ENCODE measurements around the gene ASTN2. TPM values are rescaled to one million over a fixed set of nuclear protein-coding genes. Genes with fewer than 3 reads are reported as not detected.

ASTN2 gene
- total RNA-seq, 4 donors from 2014 or later, result 3.0 to 7.0 (median 5.2) TPM

GRCh38 chr9:116904165-116904564 is 510.7 kb downstream of the ASTN2 start:
- no peak overlapping the region for H3K4me3 ChIP-seq
- TF ChIP-seq CTCF (IDR thresholded peaks at IDR 0.05) (no peak), POLR2AphosphoS5 (IDR thresholded peaks at IDR 0.05) (no peak), EP300 (IDR thresholded peaks at IDR 0.05; ENCODE audit: low read depth) (no peak), POLR2A (IDR thresholded peaks at IDR 0.05) (no peak)
- H3K27ac ChIP-seq, result no peak overlapping the region
- no peaks in the 10 kb centered on the region for H3K27me3 ChIP-seq
- no peaks in the 10 kb centered on the region for H3K36me3 ChIP-seq
- H3K4me1 ChIP-seq, result no peaks in the 10 kb centered on the region
- intact Hi-C loops (cut with DNase I; ENCODE audit: low total_unique reads) (no loop called here), in situ Hi-C loops (cut with MboI; ENCODE audit: low pct_ligation_motif_present in 1 of 4, low pct_unique_long_range_greater_than_20kb in 1 of 4, low sequenced_read_pairs in 3 of 4) (no loop called here)
- DNase-seq, result no peak
- H3K9me3 ChIP-seq, result no peaks in the 10 kb centered on the region
- 58% methylated on average over 3 of the region's 3 CpGs; no CpG with 5 or more reads in 1 of the 2 donors for WGBS, 2 donors (ENCODE audit: low coverage in 1 of 2)

DNA sequence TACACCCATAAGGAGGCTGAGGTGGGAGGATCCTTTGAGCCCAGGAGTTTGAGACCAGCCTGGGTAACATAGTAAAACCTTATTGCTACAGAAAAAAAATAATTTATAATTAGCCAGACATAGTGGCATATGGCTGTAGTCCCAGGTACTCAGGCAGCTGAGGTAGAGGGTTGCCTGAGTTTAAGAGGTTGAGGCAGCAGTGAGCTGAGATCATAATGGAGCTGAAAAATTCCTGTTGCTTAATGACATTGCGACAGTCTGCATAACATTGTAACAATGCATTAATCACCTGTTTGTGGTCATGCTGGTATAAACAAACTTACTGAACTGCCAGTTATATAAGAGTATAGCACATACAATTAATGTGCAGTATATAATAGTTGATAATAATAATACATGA is 513.6 kb downstream of the ASTN2 start:
- WGBS, 2 donors (ENCODE audit: low coverage in 1 of 2), result 43 to 50% methylated on average over 1 of the region's 1 CpG
- intact Hi-C loops (cut with DNase I; ENCODE audit: low total_unique reads), result no loop called here
- H3K4me1 ChIP-seq, result no peaks in the 10 kb centered on the region
- no peak overlapping the region for H3K4me3 ChIP-seq
- in situ Hi-C loops (cut with MboI; ENCODE audit: low pct_ligation_motif_present in 1 of 4, low pct_unique_long_range_greater_than_20kb in 1 of 4, low sequenced_read_pairs in 3 of 4), result no loop called here
- H3K27me3 ChIP-seq, result no peaks in the 10 kb centered on the region
- no peaks in the 10 kb centered on the region for H3K9me3 ChIP-seq
- H3K27ac ChIP-seq, result no peak overlapping the region
- no peak for DNase-seq
- H3K36me3 ChIP-seq, result no peaks in the 10 kb centered on the region
- TF ChIP-seq POLR2AphosphoS5 (IDR thresholded peaks at IDR 0.05), result no peak
- TF ChIP-seq EP300 (IDR thresholded peaks at IDR 0.05; ENCODE audit: low read depth), result no peak
- no peak for TF ChIP-seq POLR2A (IDR thresholded peaks at IDR 0.05)
- TF ChIP-seq CTCF (IDR thresholded peaks at IDR 0.05), result no peak

DNA sequence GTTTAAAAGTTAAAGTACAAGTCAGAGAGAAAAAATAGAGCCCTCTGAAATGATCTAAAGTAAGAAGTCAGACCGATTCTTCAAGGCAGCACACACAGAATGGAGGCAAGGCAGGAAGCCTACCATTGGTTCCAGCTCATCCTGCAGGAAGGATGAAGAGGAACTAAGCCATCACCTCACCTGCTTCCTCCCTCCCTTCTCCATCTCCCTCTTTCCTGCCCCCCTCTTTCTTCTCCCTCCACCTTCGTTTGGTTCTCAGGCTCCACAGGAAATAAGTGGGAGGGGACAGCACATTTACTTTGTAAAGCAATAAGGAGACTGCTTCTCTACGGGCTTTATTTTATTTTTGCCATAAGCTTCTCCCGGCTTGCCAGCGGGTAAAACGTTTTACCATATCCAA is 514.3 kb downstream of the ASTN2 start:
- TF ChIP-seq POLR2AphosphoS5 (IDR thresholded peaks at IDR 0.05) (no peak), EP300 (IDR thresholded peaks at IDR 0.05; ENCODE audit: low read depth) (no peak), CTCF (IDR thresholded peaks at IDR 0.05) (no peak), POLR2A (IDR thresholded peaks at IDR 0.05) (no peak)
- Histone ChIP-seq H3K36me3 (no peaks in the 10 kb centered on the region), H3K9me3 (no peaks in the 10 kb centered on the region), H3K27ac (no peak overlapping the region), H3K27me3 (no peaks in the 10 kb centered on the region), H3K4me1 (no peaks in the 10 kb centered on the region), H3K4me3 (no peak overlapping the region)
- 65% methylated on average over 6 of the region's 6 CpGs for WGBS, 2 donors (ENCODE audit: low coverage in 1 of 2)
- intact Hi-C loops (cut with DNase I; ENCODE audit: low total_unique reads), result no loop called here
- DNase-seq, result no peak
- in situ Hi-C loops (cut with MboI; ENCODE audit: low pct_ligation_motif_present in 1 of 4, low pct_unique_long_range_greater_than_20kb in 1 of 4, low sequenced_read_pairs in 3 of 4), result no loop called here

GRCh38 chr9:116900007-116900367 is 514.9 kb downstream of the ASTN2 start:
- no peak overlapping the region for H3K27ac ChIP-seq
- whole genome bisulfite sequencing, 2 donors (ENCODE audit: low coverage in 1 of 2), result 46 to 75% methylated on average over 1 of the region's 1 CpG
- H3K36me3 ChIP-seq, result no peaks in the 10 kb centered on the region
- DNase-seq, result no peak
- in situ Hi-C loops (cut with MboI; ENCODE audit: low pct_ligation_motif_present in 1 of 4, low pct_unique_long_range_greater_than_20kb in 1 of 4, low sequenced_read_pairs in 3 of 4) (no loop called here), intact Hi-C loops (cut with DNase I; ENCODE audit: low total_unique reads) (no loop called here)
- no peaks in the 10 kb centered on the region for H3K27me3 ChIP-seq
- H3K9me3 ChIP-seq, result no peaks in the 10 kb centered on the region
- H3K4me3 ChIP-seq, result no peak overlapping the region
- H3K4me1 ChIP-seq, result no peaks in the 10 kb centered on the region
- TF ChIP-seq EP300 (IDR thresholded peaks at IDR 0.05; ENCODE audit: low read depth) (no peak), CTCF (IDR thresholded peaks at IDR 0.05) (no peak), POLR2A (IDR thresholded peaks at IDR 0.05) (no peak), POLR2AphosphoS5 (IDR thresholded peaks at IDR 0.05) (no peak)

All from transverse colon (tissue), 4 donors.